A673 (cell line): Measurements from ENCODE around the gene RC3H2. TPM values are rescaled to one million over a fixed set of nuclear protein-coding genes. Genes with fewer than 3 reads are reported as not detected.

Source experiments
- BruUV-seq: library from RNA; stranded (reverse); fragments of 400-500 nt; replicated peaks from 2 replicates; lab custom pipeline; 2021; lab: Mats Ljungman, UMichigan
- CTCF ChIA-PET: fragments of 300-600 bp; sonication (Branson Sonifier 250); formaldehyde crosslinking; loops from one replicate; lab custom pipeline; 2022; ENCODE audit warnings: antibody characterized with exemption; lab: Charles Lee
- POLR2A ChIA-PET: fragments of 300-600 bp; sonication (Branson Sonifier 250); formaldehyde crosslinking; loops from one replicate; lab custom pipeline; 2022; ENCODE audit warnings: antibody characterized with exemption; ENCODE audit not compliant: low non-redundant PET; lab: Charles Lee
- DNase-seq: peaks from one replicate; pipeline ENCODE4 v3.0.0-alpha.2; 2015; ENCODE audit warnings: low spot score
- H3K27ac ChIP-seq: fragments of 200-600 bp; sonication (generic); 2 replicates; pipeline ENCODE4 v1.5.1; 2016; ENCODE audit warnings: mixed run types, low read depth, mild to moderate bottlenecking, mixed read lengths, antibody characterized with exemption, low read length; ENCODE audit not compliant: poor library complexity, severe bottlenecking
- H3K27me3 ChIP-seq: fragments of 200-600 bp; sonication (generic); replicated peaks from 2 replicates; pipeline ENCODE4 v1.6.1; 2017; ENCODE audit warnings: mixed run types, low read depth, mild to moderate bottlenecking, mixed read lengths, antibody characterized with exemption, low read length; ENCODE audit not compliant: insufficient read depth, poor library complexity
- H3K36me3 ChIP-seq: fragments of 200-600 bp; sonication (generic); 2 replicates; pipeline ENCODE4 v1.6.1; 2016; ENCODE audit warnings: mixed run types, mild to moderate bottlenecking, mixed read lengths, antibody characterized with exemption, low read length; ENCODE audit not compliant: insufficient read depth, poor library complexity, severe bottlenecking
- H3K4me1 ChIP-seq: fragments of 200-600 bp; sonication (generic); 2 replicates; pipeline ENCODE4 v1.6.1; 2017; ENCODE audit warnings: mixed run types, mild to moderate bottlenecking, mixed read lengths, antibody characterized with exemption, low read length; ENCODE audit not compliant: insufficient read depth, poor library complexity, severe bottlenecking
- H3K4me3 ChIP-seq: fragments of 200-600 bp; sonication (generic); 2 replicates; pipeline ENCODE4 v1.5.1; 2016; ENCODE audit warnings: low read depth, mixed run types, mild to moderate bottlenecking, mixed read lengths, low read length; ENCODE audit not compliant: poor library complexity, severe bottlenecking
- H3K9me3 ChIP-seq: fragments of 200-600 bp; sonication (generic); 2 replicates; pipeline ENCODE4 v1.6.1; 2016; ENCODE audit warnings: mixed run types, low read depth, mild to moderate bottlenecking, mixed read lengths, antibody characterized with exemption, low read length; ENCODE audit not compliant: poor library complexity, severe bottlenecking
- EZH2 ChIP-seq: fragments of 200-600 bp; sonication (generic); IDR thresholded peaks from 2 replicates; pipeline ENCODE4 v1.6.1; 2017; ENCODE audit warnings: borderline replicate concordance, low read depth, mild to moderate bottlenecking, mixed read lengths, antibody characterized with exemption, low read length; ENCODE audit not compliant: poor library complexity, severe bottlenecking
- intact Hi-C: fragments of 100-400 bp; cut with micrococcal nuclease; formaldehyde crosslinking; loops from one replicate; pipeline ENCODE4 v1.10.0; 2022; ENCODE audit not compliant: unreplicated experiment
- total RNA-seq: library from RNA; stranded (reverse); gene quantifications from 2 replicates; pipeline ENCODE4 v1.2.3, GENCODE V29; 2021
- TF ChIP-seq, protein P1 (sequence below): fragments of 300-800, 200-600 bp; sonication (generic); conservative IDR thresholded peaks from 2 replicates; pipeline ENCODE4 v1.5.1; 2017; ENCODE audit warnings: low read depth, mild to moderate bottlenecking, antibody characterized with exemption, low read length, moderate library complexity, mixed read lengths

Gene RC3H2
- total RNA-seq, 1 experiment from 2014 or later, result 71.1 TPM

DNA sequence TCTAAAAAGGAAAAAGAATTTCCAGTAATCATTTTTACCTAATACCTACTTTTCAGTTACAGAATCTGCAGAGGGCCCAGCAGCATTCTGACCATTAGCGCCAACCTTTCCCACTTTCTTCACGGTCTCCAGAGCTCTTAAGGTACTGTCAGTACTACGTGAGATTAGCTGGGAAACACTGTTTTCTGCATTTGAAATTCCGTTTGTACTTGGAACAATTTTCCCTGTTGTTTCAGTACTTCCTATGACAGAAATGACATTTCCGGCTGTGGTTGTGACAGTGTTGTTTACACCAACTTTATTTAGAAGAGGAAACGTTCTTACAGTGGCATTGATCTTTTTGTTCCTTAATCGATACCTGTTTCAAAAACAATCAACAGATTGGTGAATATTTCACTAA is 39.9 kb downstream of the RC3H2 start:
- Histone ChIP-seq H3K4me3 (no peak overlapping the region), H3K9me3 (no peaks in the 10 kb centered on the region), H3K27me3 (no peaks in the 10 kb centered on the region), H3K27ac (no peak overlapping the region), H3K36me3 (peaks cover 6% of the 10 kb centered on the region), H3K4me1 (no peaks in the 10 kb centered on the region)
- TF ChIP-seq, protein P1, sequence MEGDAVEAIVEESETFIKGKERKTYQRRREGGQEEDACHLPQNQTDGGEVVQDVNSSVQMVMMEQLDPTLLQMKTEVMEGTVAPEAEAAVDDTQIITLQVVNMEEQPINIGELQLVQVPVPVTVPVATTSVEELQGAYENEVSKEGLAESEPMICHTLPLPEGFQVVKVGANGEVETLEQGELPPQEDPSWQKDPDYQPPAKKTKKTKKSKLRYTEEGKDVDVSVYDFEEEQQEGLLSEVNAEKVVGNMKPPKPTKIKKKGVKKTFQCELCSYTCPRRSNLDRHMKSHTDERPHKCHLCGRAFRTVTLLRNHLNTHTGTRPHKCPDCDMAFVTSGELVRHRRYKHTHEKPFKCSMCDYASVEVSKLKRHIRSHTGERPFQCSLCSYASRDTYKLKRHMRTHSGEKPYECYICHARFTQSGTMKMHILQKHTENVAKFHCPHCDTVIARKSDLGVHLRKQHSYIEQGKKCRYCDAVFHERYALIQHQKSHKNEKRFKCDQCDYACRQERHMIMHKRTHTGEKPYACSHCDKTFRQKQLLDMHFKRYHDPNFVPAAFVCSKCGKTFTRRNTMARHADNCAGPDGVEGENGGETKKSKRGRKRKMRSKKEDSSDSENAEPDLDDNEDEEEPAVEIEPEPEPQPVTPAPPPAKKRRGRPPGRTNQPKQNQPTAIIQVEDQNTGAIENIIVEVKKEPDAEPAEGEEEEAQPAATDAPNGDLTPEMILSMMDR, result no peak
- TF ChIP-seq EZH2, result no peak
- POLR2A ChIA-PET, result no interaction called here
- no TSS peak for BruUV-seq
- intact Hi-C loops, result no loop called here
- no peak for DNase-seq
- CTCF ChIA-PET, result no interaction called here

DNA sequence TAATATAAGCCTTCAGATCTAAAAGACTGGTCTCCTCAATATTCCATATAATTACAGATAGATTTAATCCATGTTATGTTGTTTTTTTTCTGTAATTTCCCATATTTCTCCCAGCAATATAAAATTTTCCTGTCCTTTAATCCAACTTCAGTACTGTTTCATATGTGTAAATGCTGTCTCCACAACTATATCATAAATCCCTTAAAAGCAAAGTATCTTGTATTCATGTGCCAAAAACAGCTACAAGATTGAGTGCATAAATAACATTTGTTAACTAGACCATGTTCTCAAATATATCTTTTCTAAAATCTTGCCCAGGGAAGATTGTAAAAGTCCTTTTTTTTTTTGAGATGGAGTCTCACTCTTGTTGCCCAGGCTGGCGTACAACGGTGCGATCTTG is 41.8 kb downstream of the RC3H2 start:
- CTCF ChIA-PET, result no interaction called here
- no peak overlapping the region for H3K4me3 ChIP-seq
- BruUV-seq, result no TSS peak
- TF ChIP-seq, protein P1, result no peak
- TF ChIP-seq EZH2, result no peak
- POLR2A ChIA-PET, result no interaction called here
- no peaks in the 10 kb centered on the region for H3K9me3 ChIP-seq
- intact Hi-C loops, result no loop called here
- H3K36me3 ChIP-seq, result peaks cover 13% of the 10 kb centered on the region
- H3K27me3 ChIP-seq, result no peaks in the 10 kb centered on the region
- H3K27ac ChIP-seq, result no peak overlapping the region
- no peak for DNase-seq
- H3K4me1 ChIP-seq, result no peaks in the 10 kb centered on the region

DNA sequence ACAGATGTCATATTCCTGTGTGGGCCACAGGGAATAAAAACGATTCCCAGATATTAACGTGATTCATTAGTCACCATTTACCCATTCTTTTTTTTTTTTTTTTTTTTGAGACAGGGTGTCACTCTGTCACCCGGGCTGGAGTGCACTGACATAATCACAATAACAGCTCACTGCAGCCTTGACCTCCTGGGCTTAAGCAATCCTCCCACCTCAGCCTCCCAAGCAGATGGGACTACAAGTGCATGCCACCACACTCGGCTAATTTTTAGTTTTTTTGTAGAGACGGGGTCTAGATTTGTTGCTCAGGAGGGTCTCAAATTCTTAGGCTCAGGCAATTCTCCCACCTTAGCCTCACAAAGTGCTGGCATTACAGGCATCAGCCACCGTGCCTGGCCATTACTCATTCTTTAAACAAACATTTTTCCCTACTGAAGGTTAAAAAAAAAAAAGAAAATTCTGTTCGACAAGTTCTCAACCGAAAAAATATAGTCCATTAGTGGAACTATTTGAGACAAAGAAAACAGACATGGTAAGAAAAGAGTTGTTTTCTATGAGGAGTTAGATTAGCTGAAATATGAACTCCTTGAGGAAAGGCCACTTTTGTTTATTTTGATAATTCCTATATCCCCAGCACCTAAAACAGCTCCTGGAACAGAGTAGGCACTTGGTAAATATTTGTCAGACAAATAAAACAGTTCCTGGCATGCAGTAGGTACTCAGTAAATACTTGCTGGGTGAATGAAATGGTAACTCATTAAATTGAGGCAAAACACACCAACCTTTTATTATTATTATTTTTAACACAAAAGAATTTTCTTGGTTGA is 44.6 kb downstream of the RC3H2 start:
- POLR2A ChIA-PET, result no interaction called here
- intact Hi-C loops, result no loop called here
- H3K9me3 ChIP-seq, result no peaks in the 10 kb centered on the region
- DNase-seq, result no peak
- no peak overlapping the region for H3K27ac ChIP-seq
- H3K36me3 ChIP-seq, result peaks cover 41% of the 10 kb centered on the region
- TF ChIP-seq, protein P1, result no peak
- TF ChIP-seq EZH2, result no peak
- no peaks in the 10 kb centered on the region for H3K4me1 ChIP-seq
- no peak overlapping the region for H3K4me3 ChIP-seq
- H3K27me3 ChIP-seq, result no peaks in the 10 kb centered on the region
- no TSS peak for BruUV-seq
- CTCF ChIA-PET, result no interaction called here
